HEK293 (cell line): ENCODE data around the gene KNG1.

Source experiments
- CTCF ChIA-PET: fragments of 350-600 bp; formaldehyde crosslinking; extraction: SDS; loops from one replicate; lab custom pipeline; 2021; ENCODE audit warnings: antibody characterized with exemption; lab: Yijun Ruan, JAX
- POLR2A ChIA-PET: fragments of 300-600 bp; formaldehyde crosslinking; extraction: SDS; loops from one replicate; lab custom pipeline; 2020; ENCODE audit warnings: antibody characterized with exemption, inconsistent platforms; lab: Yijun Ruan, JAX
- H3K27ac ChIP-seq: fragments of 200-500 bp; sonication (Bioruptor generic); 2 replicates; pipeline ENCODE4 v1.5.1; 2014; ENCODE audit warnings: low read depth, low read length, control low read depth, inconsistent platforms; ENCODE audit errors: extremely low read depth
- H3K36me3 ChIP-seq, 2 experiments: fragments of 200-500 bp in 1 of 2; sonication (Bioruptor generic) in 1 of 2; 1 replicate in 1 of 2; 2 replicates in 1 of 2; pipeline ENCODE4 v1.5.1; 2014 to 2017; ENCODE audit warnings: inconsistent platforms in 2 of 2, low read length in 2 of 2; ENCODE audit not compliant: control insufficient read depth in 2 of 2, insufficient read depth in 1 of 2
- H3K4me1 ChIP-seq: fragments of 200-500 bp; sonication (Bioruptor generic); 2 replicates; pipeline ENCODE4 v1.5.1; 2014; ENCODE audit warnings: mild to moderate bottlenecking, low read length, inconsistent platforms; ENCODE audit not compliant: control insufficient read depth, insufficient read depth
- H3K4me3 ChIP-seq: 2 replicates; pipeline ENCODE4 v1.5.1; 2011; ENCODE audit warnings: low read depth, mild to moderate bottlenecking, control low read depth, low read length, moderate library complexity
- H3K9me3 ChIP-seq: fragments of 200-500 bp; sonication (Bioruptor generic); 2 replicates; pipeline ENCODE4 v1.5.1; 2014; ENCODE audit warnings: low read depth, low read length, inconsistent platforms; ENCODE audit not compliant: control insufficient read depth, insufficient read depth
- HOXA7 ChIP-seq: sonication (generic); formaldehyde crosslinking; IDR thresholded peaks from 2 replicates; pipeline ENCODE4 v1.8.1; 2022; ENCODE audit warnings: missing genetic modification reagents, borderline replicate concordance
- OSR2 ChIP-seq: fragments of 450-650 bp; formaldehyde crosslinking; IDR thresholded peaks from 2 replicates; pipeline ENCODE4 v1.5.1; 2016; ENCODE audit warnings: missing biosample characterization, missing genetic modification characterization
- SCRT2 ChIP-seq: fragments of 450-650 bp; formaldehyde crosslinking; IDR thresholded peaks from 2 replicates; pipeline ENCODE4 v1.5.1; 2016; ENCODE audit warnings: missing biosample characterization, missing genetic modification characterization
- SETDB1 ChIP-seq: IDR thresholded peaks from one replicate; pipeline ENCODE4 v1.6.1; 2017; ENCODE audit warnings: mild to moderate bottlenecking, low read length, moderate library complexity, mixed read lengths; ENCODE audit not compliant: insufficient read length
- WT1 ChIP-seq: fragments of 450-650 bp; formaldehyde crosslinking; IDR thresholded peaks from 2 replicates; pipeline ENCODE4 v1.5.1; 2016; ENCODE audit warnings: missing biosample characterization, missing genetic modification characterization
- YY1 ChIP-seq: fragments of 450-650 bp; formaldehyde crosslinking; IDR thresholded peaks from 2 replicates; pipeline ENCODE4 v1.5.1; 2018; ENCODE audit warnings: missing biosample characterization, missing genetic modification characterization
- ZBTB48 ChIP-seq: fragments of 450-650 bp; formaldehyde crosslinking; IDR thresholded peaks from 2 replicates; pipeline ENCODE4 v1.5.1; 2016; ENCODE audit warnings: missing biosample characterization, missing genetic modification characterization
- ZNF223 ChIP-seq: fragments of 450-650 bp; formaldehyde crosslinking; IDR thresholded peaks from 2 replicates; pipeline ENCODE4 v1.5.1; 2016; ENCODE audit warnings: missing biosample characterization, missing genetic modification characterization
- ZNF248 ChIP-seq: fragments of 450-650 bp; formaldehyde crosslinking; IDR thresholded peaks from 2 replicates; pipeline ENCODE4 v1.5.1; 2017; ENCODE audit warnings: missing biosample characterization, missing genetic modification characterization
- ZNF266 ChIP-seq: fragments of 450-650 bp; formaldehyde crosslinking; IDR thresholded peaks from 2 replicates; pipeline ENCODE4 v1.5.1; 2016; ENCODE audit warnings: missing biosample characterization, missing genetic modification characterization, low read depth
- ZNF302 ChIP-seq: fragments of 450-650 bp; formaldehyde crosslinking; IDR thresholded peaks from 2 replicates; pipeline ENCODE4 v1.5.1; 2016; ENCODE audit warnings: missing biosample characterization, missing genetic modification characterization, low read depth
- ZNF366 ChIP-seq: fragments of 450-650 bp; formaldehyde crosslinking; conservative IDR thresholded peaks from 2 replicates; pipeline ENCODE4 v1.5.1; 2016; ENCODE audit warnings: missing biosample characterization, missing genetic modification characterization
- ZNF394 ChIP-seq: fragments of 450-650 bp; formaldehyde crosslinking; IDR thresholded peaks from 2 replicates; pipeline ENCODE4 v1.5.1; 2016; ENCODE audit warnings: missing biosample characterization, missing genetic modification characterization, mild to moderate bottlenecking, moderate library complexity, borderline replicate concordance
- ZNF48 ChIP-seq: fragments of 450-650 bp; formaldehyde crosslinking; IDR thresholded peaks from 2 replicates; pipeline ENCODE4 v1.5.1; 2016; ENCODE audit warnings: missing biosample characterization, missing genetic modification characterization
- ZNF544 ChIP-seq: fragments of 450-650 bp; formaldehyde crosslinking; IDR thresholded peaks from 2 replicates; pipeline ENCODE4 v1.5.0; 2017; ENCODE audit warnings: missing biosample characterization, missing genetic modification characterization
- ZNF626 ChIP-seq: fragments of 450-650 bp; sonication (Bioruptor Pico); formaldehyde crosslinking; IDR thresholded peaks from 2 replicates; pipeline ENCODE4 v1.5.1; 2018; ENCODE audit warnings: missing biosample characterization, missing genetic modification characterization, inconsistent platforms
- ZNF629 ChIP-seq: fragments of 450-650 bp; formaldehyde crosslinking; IDR thresholded peaks from 2 replicates; pipeline ENCODE4 v1.5.1; 2017; ENCODE audit warnings: missing biosample characterization, missing genetic modification characterization
- ZNF664 ChIP-seq: fragments of 450-650 bp; formaldehyde crosslinking; IDR thresholded peaks from 2 replicates; pipeline ENCODE4 v1.5.1; 2016; ENCODE audit warnings: missing biosample characterization, missing genetic modification characterization
- ZNF830 ChIP-seq: fragments of 450-650 bp; IDR thresholded peaks from 2 replicates; pipeline ENCODE4 v1.5.0; 2018; ENCODE audit warnings: missing biosample characterization, missing genetic modification characterization, low read depth, mild to moderate bottlenecking, moderate library complexity
- ZSCAN30 ChIP-seq: fragments of 450-650 bp; IDR thresholded peaks from 2 replicates; pipeline ENCODE4 v1.5.1; 2018; ENCODE audit warnings: missing biosample characterization, mild to moderate bottlenecking, missing genetic modification characterization, moderate library complexity
- TF ChIP-seq, protein P1 (sequence below): fragments of 450-650 bp; formaldehyde crosslinking; IDR thresholded peaks from 2 replicates; pipeline ENCODE4 v1.5.1; 2016; ENCODE audit warnings: missing biosample characterization, missing genetic modification characterization
- TF ChIP-seq, protein P2 (sequence below): fragments of 450-650 bp; formaldehyde crosslinking; IDR thresholded peaks from 2 replicates; pipeline ENCODE4 v1.5.0; 2017; ENCODE audit warnings: missing biosample characterization, missing genetic modification characterization, borderline replicate concordance
- TF ChIP-seq, protein P3 (sequence below): fragments of 450-650 bp; formaldehyde crosslinking; IDR thresholded peaks from 2 replicates; pipeline ENCODE4 v1.5.1; 2016; ENCODE audit warnings: missing biosample characterization, missing genetic modification characterization

The KNG1 gene

DNA sequence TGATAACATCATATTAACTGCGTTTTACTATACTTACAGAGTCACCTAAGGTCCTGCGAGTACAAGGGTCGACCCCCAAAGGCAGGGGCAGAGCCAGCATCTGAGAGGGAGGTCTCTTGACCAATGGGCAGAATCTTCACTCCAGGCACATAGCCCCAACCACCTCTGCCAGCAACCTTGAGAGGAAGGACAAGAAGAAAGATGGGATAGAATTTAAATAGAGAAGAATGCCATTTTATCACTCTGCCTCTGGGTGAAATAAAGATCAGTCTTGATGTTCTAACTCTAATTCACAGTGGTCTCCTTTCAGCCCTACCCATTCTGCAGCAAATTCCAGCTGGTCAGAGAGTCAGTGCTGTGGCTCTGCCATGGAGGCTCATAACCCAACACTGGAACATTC, 26.5 kb downstream of the KNG1 start:
- Histone ChIP-seq H3K27ac (no peak overlapping the region), H3K4me1 (no peaks in the 10 kb centered on the region), H3K9me3 (no peaks in the 10 kb centered on the region), H3K4me3 (no peak overlapping the region), H3K36me3 (no peaks in the 10 kb centered on the region)
- ChIA-PET CTCF (interaction anchor here (1.8 kb wide), 1 partner anchor 127 kb away, joined by 5 read pairs; no protein-coding TSS in a partner anchor), POLR2A (no interaction called here)
- TF ChIP-seq ZNF366 (tag by site-specific recombination) (no peak), ZNF664 (tag by site-specific recombination) (no peak), ZNF830 (tag by site-specific recombination) (no peak), SCRT2 (tag by site-specific recombination) (no peak)

DNA sequence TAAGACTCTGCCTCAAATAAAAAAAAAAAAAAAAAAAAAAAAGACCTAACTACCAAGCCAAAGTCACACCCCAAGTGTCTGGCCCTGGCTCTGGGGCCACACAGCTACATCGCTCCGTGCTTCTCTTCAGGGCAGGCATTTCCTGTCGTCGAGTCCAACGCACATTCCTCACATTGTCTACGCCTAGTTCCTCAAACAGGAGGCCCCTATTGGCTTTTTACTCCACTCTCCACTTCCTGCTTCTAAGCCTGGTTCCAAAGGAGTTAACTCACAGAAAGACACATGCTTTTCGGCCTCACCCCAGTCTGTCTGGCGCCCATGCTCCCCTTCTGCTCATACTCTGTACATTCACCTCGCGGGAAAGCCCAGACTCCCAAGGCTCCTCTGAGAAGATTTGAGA, 28.8 kb downstream of the KNG1 start:
- Histone ChIP-seq H3K9me3 (no peaks in the 10 kb centered on the region), H3K4me3 (no peak overlapping the region), H3K27ac (no peak overlapping the region), H3K36me3 (no peaks in the 10 kb centered on the region), H3K4me1 (no peaks in the 10 kb centered on the region)
- TF ChIP-seq, protein P1, sequence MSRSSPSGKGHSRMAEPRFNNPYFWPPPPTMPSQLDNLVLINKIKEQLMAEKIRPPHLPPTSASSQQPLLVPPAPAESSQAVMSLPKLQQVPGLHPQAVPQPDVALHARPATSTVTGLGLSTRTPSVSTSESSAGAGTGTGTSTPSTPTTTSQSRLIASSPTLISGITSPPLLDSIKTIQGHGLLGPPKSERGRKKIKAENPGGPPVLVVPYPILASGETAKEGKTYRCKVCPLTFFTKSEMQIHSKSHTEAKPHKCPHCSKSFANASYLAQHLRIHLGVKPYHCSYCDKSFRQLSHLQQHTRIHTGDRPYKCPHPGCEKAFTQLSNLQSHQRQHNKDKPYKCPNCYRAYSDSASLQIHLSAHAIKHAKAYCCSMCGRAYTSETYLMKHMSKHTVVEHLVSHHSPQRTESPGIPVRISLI: no peak
- TF ChIP-seq SETDB1 (no peak), ZNF48 (tag by site-specific recombination) (no peak), ZNF394 (no peak), ZNF629 (tag by site-specific recombination) (no peak), ZNF266 (no peak), OSR2 (tag by site-specific recombination) (no peak), ZNF223 (tag by site-specific recombination) (no peak), ZBTB48 (tag by site-specific recombination) (no peak), ZNF626 (tag by site-specific recombination) (no peak), HOXA7 (CRISPR knock-in tag) (no peak), ZNF248 (no peak), YY1 (tag by site-specific recombination) (no peak), ZNF544 (tag by site-specific recombination) (no peak), ZNF302 (tag by site-specific recombination) (no peak), ZSCAN30 (tag by site-specific recombination) (no peak), WT1 (tag by site-specific recombination) (no peak)
- TF ChIP-seq, protein P2, sequence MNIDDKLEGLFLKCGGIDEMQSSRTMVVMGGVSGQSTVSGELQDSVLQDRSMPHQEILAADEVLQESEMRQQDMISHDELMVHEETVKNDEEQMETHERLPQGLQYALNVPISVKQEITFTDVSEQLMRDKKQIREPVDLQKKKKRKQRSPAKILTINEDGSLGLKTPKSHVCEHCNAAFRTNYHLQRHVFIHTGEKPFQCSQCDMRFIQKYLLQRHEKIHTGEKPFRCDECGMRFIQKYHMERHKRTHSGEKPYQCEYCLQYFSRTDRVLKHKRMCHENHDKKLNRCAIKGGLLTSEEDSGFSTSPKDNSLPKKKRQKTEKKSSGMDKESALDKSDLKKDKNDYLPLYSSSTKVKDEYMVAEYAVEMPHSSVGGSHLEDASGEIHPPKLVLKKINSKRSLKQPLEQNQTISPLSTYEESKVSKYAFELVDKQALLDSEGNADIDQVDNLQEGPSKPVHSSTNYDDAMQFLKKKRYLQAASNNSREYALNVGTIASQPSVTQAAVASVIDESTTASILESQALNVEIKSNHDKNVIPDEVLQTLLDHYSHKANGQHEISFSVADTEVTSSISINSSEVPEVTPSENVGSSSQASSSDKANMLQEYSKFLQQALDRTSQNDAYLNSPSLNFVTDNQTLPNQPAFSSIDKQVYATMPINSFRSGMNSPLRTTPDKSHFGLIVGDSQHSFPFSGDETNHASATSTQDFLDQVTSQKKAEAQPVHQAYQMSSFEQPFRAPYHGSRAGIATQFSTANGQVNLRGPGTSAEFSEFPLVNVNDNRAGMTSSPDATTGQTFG: no peak
- TF ChIP-seq, protein P3, sequence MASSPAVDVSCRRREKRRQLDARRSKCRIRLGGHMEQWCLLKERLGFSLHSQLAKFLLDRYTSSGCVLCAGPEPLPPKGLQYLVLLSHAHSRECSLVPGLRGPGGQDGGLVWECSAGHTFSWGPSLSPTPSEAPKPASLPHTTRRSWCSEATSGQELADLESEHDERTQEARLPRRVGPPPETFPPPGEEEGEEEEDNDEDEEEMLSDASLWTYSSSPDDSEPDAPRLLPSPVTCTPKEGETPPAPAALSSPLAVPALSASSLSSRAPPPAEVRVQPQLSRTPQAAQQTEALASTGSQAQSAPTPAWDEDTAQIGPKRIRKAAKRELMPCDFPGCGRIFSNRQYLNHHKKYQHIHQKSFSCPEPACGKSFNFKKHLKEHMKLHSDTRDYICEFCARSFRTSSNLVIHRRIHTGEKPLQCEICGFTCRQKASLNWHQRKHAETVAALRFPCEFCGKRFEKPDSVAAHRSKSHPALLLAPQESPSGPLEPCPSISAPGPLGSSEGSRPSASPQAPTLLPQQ: no peak
- POLR2A ChIA-PET: interaction anchor here (0.6 kb wide), 1 partner anchor 60 kb away, joined by 4 read pairs; the partner anchor contains the start of gene RFC4
- CTCF ChIA-PET: no interaction called here
